PC-9 (cell line): ENCODE results near the gene XCR1. TPM values are rescaled to one million over a fixed set of nuclear protein-coding genes. Genes with fewer than 3 reads are reported as not detected.

Source experiments
- BruUV-seq: library from RNA; stranded (reverse); fragments of 400-500 nt; replicated peaks from 2 replicates; lab custom pipeline; 2021; lab: Mats Ljungman, UMichigan
- CTCF ChIA-PET: fragments of 300-600 bp; sonication (Branson Sonifier 250); formaldehyde crosslinking; loops from one replicate; lab custom pipeline; 2022; ENCODE audit warnings: antibody characterized with exemption; lab: Charles Lee
- POLR2A ChIA-PET: fragments of 300-600 bp; sonication (Branson Sonifier 250); formaldehyde crosslinking; loops from one replicate; lab custom pipeline; 2022; ENCODE audit warnings: antibody characterized with exemption; ENCODE audit not compliant: unreplicated experiment; lab: Charles Lee
- DNase-seq, 2 experiments: peaks; one replicate each; pipeline versions ENCODE4 v3.0.0 to v3.0.0-alpha.2; 2015 to 2022; ENCODE audit warnings: mixed read lengths in 1 of 2
- H2AFZ ChIP-seq: fragments of 200-600 bp; sonication (generic); 2 replicates; pipeline ENCODE4 v1.8.1; 2017; ENCODE audit warnings: antibody characterized with exemption
- H3F3A ChIP-seq: fragments of 200-600 bp; sonication (generic); 2 replicates; pipeline ENCODE4 v1.8.1; 2017; ENCODE audit warnings: antibody characterized with exemption, mild to moderate bottlenecking, low read depth; ENCODE audit not compliant: insufficient read depth
- H3K27ac ChIP-seq: fragments of 200-600 bp; sonication (generic); 2 replicates; pipeline ENCODE4 v1.6.1; 2016; ENCODE audit warnings: mixed run types
- H3K27me3 ChIP-seq: fragments of 200-600 bp; sonication (generic); 2 replicates; pipeline ENCODE4 v1.6.1; 2016; ENCODE audit warnings: low read depth, mixed run types; ENCODE audit not compliant: insufficient read depth
- H3K36me3 ChIP-seq: fragments of 200-600 bp; sonication (generic); 2 replicates; pipeline ENCODE4 v1.6.1; 2016; ENCODE audit warnings: low read depth, mixed run types
- H3K4me1 ChIP-seq: fragments of 200-600 bp; sonication (generic); replicated peaks from 2 replicates; pipeline ENCODE4 v1.6.1; 2016; ENCODE audit warnings: mixed run types; ENCODE audit not compliant: insufficient read depth
- H3K4me2 ChIP-seq: fragments of 200-600 bp; sonication (generic); 2 replicates; pipeline ENCODE4 v1.6.1; 2017; ENCODE audit warnings: mixed run types
- H3K4me3 ChIP-seq: fragments of 200-600 bp; sonication (generic); 2 replicates; pipeline ENCODE4 v1.6.1; 2016; ENCODE audit warnings: mixed run types
- H3K79me2 ChIP-seq: fragments of 200-600 bp; sonication (generic); 2 replicates; pipeline ENCODE4 v1.6.1; 2017; ENCODE audit warnings: low read depth, mixed run types
- H3K9me2 ChIP-seq: fragments of 200-600 bp; sonication (generic); 2 replicates; pipeline ENCODE4 v1.8.1; 2017; ENCODE audit warnings: mild to moderate bottlenecking; ENCODE audit not compliant: insufficient read depth
- H3K9me3 ChIP-seq: fragments of 200-600 bp; sonication (generic); 2 replicates; pipeline ENCODE4 v1.8.1; 2016; ENCODE audit warnings: low read depth; ENCODE audit not compliant: insufficient read depth
- H4K20me1 ChIP-seq: fragments of 200-600 bp; sonication (generic); 2 replicates; pipeline ENCODE4 v1.8.1; 2017; ENCODE audit not compliant: insufficient read depth
- CTCF ChIP-seq: fragments of 200-600 bp; sonication (generic); conservative IDR thresholded peaks from 2 replicates; pipeline ENCODE4 v1.6.1; 2017; ENCODE audit warnings: mixed run types, antibody characterized with exemption, mild to moderate bottlenecking, moderate library complexity
- EZH2 ChIP-seq: fragments of 200-600 bp; sonication (generic); IDR thresholded peaks from 2 replicates; pipeline ENCODE4 v1.8.0; 2017; ENCODE audit warnings: antibody characterized with exemption, low read depth
- intact Hi-C: fragments of 100-400 bp; cut with micrococcal nuclease; formaldehyde crosslinking; loops from one replicate; pipeline ENCODE4 v1.10.0; 2022; ENCODE audit not compliant: unreplicated experiment
- total RNA-seq: library from RNA; stranded (reverse); gene quantifications from 2 replicates; pipeline ENCODE4 v1.2.3, GENCODE V29; 2021

Gene XCR1
- total RNA-seq, 1 experiment from 2014 or later: 0.13 TPM

- Histone ChIP-seq H4K20me1 (no peaks in the 10 kb centered on the region), H3K9me3 (0 out of 2 replicates have a peak, but pooled peaks cover 6% of the 10 kb centered on the region), H3K36me3 (no peaks in the 10 kb centered on the region), H3F3A (no peaks in the 10 kb centered on the region), H3K27ac (no peak overlapping the region), H2AFZ (no peak overlapping the region), H3K79me2 (no peaks in the 10 kb centered on the region), H3K4me2 (no peak overlapping the region), H3K4me3 (no peak overlapping the region), H3K4me1 (no peaks in the 10 kb centered on the region), H3K9me2 (no peaks in the 10 kb centered on the region), H3K27me3 (no peaks in the 10 kb centered on the region)
- no peak for TF ChIP-seq CTCF
- TF ChIP-seq EZH2: no peak
- ChIA-PET CTCF (no interaction called here), POLR2A (no interaction called here)
- DNase-seq: no peak
- intact Hi-C loops: loop anchor here (10.0 kb wide), 1 partner anchor 1037 kb away; no protein-coding TSS in a partner anchor
- BruUV-seq: no TSS peak
Measured at GRCh38 chr3:46071222-46071858, 44.1 kb upstream of the XCR1 start.

- no peak for DNase-seq
- no peak overlapping the region for H3K27ac ChIP-seq
- CTCF ChIA-PET: no interaction called here
Measured at GRCh38 chr3:46070595-46071093, 43.4 kb upstream of the XCR1 start.

GRCh38 chr3:46068501-46068900, 41.2 kb upstream of the XCR1 start:
- no peaks in the 10 kb centered on the region for H3K36me3 ChIP-seq
- intact Hi-C loops: no loop called here
- ChIA-PET CTCF (interaction anchor here (0.6 kb wide), 1 partner anchor 137 kb away, joined by 4 read pairs; no protein-coding TSS in a partner anchor), POLR2A (interaction anchor here (0.7 kb wide), 1 partner anchor 292 kb away, joined by 15 read pairs; no protein-coding TSS in a partner anchor)
- no peak for TF ChIP-seq CTCF
- no peak for TF ChIP-seq EZH2
- no peak overlapping the region for H3K4me2 ChIP-seq
- H3K9me3 ChIP-seq: 0 out of 2 replicates have a peak, but pooled peaks cover 3% of the 10 kb centered on the region
- H4K20me1 ChIP-seq: no peaks in the 10 kb centered on the region
- peaks cover 12% of the 10 kb centered on the region for H3K4me1 ChIP-seq
- no peak overlapping the region for H3K4me3 ChIP-seq
- no peak for DNase-seq
- no peaks in the 10 kb centered on the region for H3K79me2 ChIP-seq
- BruUV-seq: no TSS peak
- H3K9me2 ChIP-seq: no peaks in the 10 kb centered on the region
- no peak overlapping the region for H2AFZ ChIP-seq
- H3K27me3 ChIP-seq: no peaks in the 10 kb centered on the region
- H3F3A ChIP-seq: peaks cover 7% of the 10 kb centered on the region
- H3K27ac ChIP-seq: no peak overlapping the region

More at GRCh38 chr3:46070595-46071093, 43.4 kb upstream of the XCR1 start:
- intact Hi-C loops: loop anchor here (10.0 kb wide), 1 partner anchor 1036 kb away; no protein-coding TSS in a partner anchor
- Histone ChIP-seq H3F3A (peaks cover 3% of the 10 kb centered on the region; the same call in 1 of the 2 replicates), H4K20me1 (no peaks in the 10 kb centered on the region), H2AFZ (no peak overlapping the region), H3K4me2 (no peak overlapping the region), H3K79me2 (no peaks in the 10 kb centered on the region), H3K4me1 (peaks cover 3% of the 10 kb centered on the region; the same call in 1 of the 2 replicates), H3K27me3 (no peaks in the 10 kb centered on the region), H3K4me3 (no peak overlapping the region), H3K9me3 (0 out of 2 replicates have a peak, but pooled peaks cover 6% of the 10 kb centered on the region), H3K36me3 (no peaks in the 10 kb centered on the region), H3K9me2 (no peaks in the 10 kb centered on the region)
- TF ChIP-seq CTCF: no peak
- no peak for TF ChIP-seq EZH2
- POLR2A ChIA-PET: no interaction called here
- BruUV-seq: no TSS peak
